ENCODE data around the gene SNRNP40.

Gene SNRNP40

GRCh38 chr1:31228986-31229385 lies 67.6 kb downstream of the SNRNP40 start:
- DNase-seq: no peak

- no peak for DNase-seq
Observed at GRCh38 chr1:31227891-31228568, 68.6 kb downstream of the SNRNP40 start.

- DNase-seq: no peak
Observed at GRCh38 chr1:31224068-31224467, 72.5 kb downstream of the SNRNP40 start.

- DNase-seq: no peak
Observed at GRCh38 chr1:31222176-31222575, 74.4 kb downstream of the SNRNP40 start.

- no peak for DNase-seq
Observed at GRCh38 chr1:31221072-31221471, 75.5 kb downstream of the SNRNP40 start.

GRCh38 chr1:31219489-31219888 lies 77.1 kb downstream of the SNRNP40 start:
- no peak for DNase-seq

- no peak for DNase-seq
Observed at GRCh38 chr1:31218705-31219104, 77.9 kb downstream of the SNRNP40 start.

- no peak for DNase-seq
Observed at GRCh38 chr1:31216016-31216415, 80.6 kb downstream of the SNRNP40 start.

- no peak for DNase-seq
Observed at GRCh38 chr1:31215065-31215570, 81.5 kb downstream of the SNRNP40 start.

GRCh38 chr1:31214316-31215064 lies 82.1 kb downstream of the SNRNP40 start:
- no peak for DNase-seq

All from activated CD4-positive, alpha-beta T cell treated with anti-CD3 and anti-CD28 coated beads, Interleukin-10, Interleukin-2, amounts not matched to agents 100 ng/mL and 50 ng/mL, durations not matched to agents 16 hours and 8 hours (primary cell).